NCI-H345 treated with DMSO at 0.1 percent for 48 hours (cell line): Measurements from ENCODE around the gene C11orf52.

Source experiments
- DNase-seq: peaks from one replicate; lab custom pipeline; 2025; ENCODE audit not compliant: unreplicated experiment; lab: John Stamatoyannopoulos, UW

C11orf52 gene

DNA sequence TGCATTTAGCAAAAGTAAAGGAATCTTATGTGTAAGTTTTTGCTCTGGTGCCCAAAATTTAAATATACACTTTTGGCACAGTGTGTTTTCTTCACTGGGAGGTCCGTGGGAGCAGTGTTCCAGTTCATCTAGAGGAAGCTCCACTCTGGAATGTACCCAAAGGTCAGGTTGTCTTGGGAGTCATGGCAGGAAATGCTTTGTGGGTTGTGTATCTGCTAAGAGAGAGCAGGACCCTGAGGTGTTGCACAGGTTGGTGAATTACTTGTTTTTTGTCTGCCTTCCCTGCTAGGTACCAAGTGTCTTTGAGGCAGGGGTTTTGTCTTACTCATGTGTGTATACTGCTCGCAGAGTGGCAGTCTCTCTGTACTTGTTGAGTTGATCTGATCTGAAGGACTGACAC, 55.7 kb downstream of the C11orf52 start:
- DNase-seq: no peak

DNA sequence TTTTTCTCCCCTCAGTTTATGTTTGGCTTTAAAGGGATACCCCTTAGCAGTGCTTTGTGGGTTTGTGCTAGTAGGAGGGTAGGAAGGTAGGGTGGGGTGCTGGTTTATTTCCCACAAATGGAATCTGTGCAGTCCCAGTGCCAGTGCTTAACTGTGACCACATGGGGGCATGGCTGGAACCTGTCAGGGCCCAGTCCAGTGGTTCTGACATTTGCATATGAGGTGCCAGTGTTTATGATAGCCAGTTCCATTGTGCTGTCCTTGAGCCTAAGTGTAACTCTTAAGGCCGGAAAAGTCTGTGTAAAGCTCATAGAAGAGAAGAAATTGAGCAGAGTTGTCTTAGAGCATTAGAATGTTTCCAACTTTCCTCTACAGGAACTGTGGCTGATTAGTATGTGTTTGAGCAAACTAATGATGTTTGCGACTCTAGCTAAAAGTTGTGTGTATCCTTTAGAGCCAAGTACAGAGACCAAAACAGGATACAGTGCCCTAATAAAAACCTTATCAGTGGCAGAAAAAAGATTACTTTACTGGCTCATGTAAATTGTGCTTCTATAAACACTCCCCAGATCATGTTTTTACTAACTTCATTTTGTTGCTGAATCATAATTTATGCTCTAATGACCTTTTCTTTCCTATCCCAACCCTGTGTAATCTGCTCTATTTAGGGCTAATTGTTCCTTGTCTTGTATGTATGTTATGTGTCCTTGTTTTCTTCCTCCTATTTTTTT, 56.5 kb downstream of the C11orf52 start:
- DNase-seq: no peak

DNA sequence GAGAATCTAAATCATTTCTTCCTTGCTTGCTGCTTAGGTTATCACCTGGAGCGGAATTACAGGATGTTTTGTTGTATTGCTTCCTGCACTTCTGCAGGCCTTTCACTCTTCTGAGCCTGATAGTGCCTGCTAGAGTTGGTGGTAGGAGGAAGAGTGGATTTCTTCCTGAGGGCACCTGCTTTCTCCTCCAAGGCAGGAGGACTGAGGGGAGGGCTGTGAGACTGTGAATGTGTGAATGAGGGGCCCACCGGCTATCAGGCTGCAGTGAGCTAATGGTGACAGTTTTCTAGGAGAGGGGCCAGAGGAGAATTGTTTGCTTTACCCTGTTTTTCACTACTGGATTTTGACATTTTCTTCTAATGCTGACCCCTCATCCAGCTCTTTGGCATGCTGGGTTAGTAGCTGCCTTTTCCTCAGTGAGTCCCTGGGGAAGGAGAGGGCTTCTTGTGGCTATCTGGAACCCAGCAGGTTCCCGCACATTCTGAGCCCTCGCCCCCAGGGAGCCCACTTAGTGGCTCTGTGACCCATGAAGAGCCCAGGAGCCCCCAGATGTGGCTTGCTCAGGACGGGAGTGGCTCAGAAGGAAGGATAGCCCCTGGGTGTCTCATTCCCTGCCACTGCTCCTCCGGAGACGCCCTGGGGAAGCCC, 57.5 kb downstream of the C11orf52 start:
- DNase-seq: no peak
